Neural progenitor cell (in vitro differentiated cells): Measurements from ENCODE around the gene PRKD1.

Experiments
- EZH2 ChIP-seq: fragments of 200-600 bp; sonication (generic); IDR thresholded peaks from 2 replicates; pipeline ENCODE4 v1.6.1; 2017; ENCODE audit warnings: antibody characterized with exemption, mild to moderate bottlenecking, moderate library complexity
- EZH2phosphoT487 ChIP-seq: fragments of 200-600 bp; sonication (generic); IDR thresholded peaks from 2 replicates; pipeline ENCODE4 v1.6.1; 2017; ENCODE audit warnings: antibody characterized with exemption
- TF ChIP-seq, protein P1 (sequence below): fragments of 200-600 bp; sonication (generic); IDR thresholded peaks from 2 replicates; pipeline ENCODE4 v1.5.1; 2017; ENCODE audit warnings: antibody characterized with exemption, mild to moderate bottlenecking

DNA sequence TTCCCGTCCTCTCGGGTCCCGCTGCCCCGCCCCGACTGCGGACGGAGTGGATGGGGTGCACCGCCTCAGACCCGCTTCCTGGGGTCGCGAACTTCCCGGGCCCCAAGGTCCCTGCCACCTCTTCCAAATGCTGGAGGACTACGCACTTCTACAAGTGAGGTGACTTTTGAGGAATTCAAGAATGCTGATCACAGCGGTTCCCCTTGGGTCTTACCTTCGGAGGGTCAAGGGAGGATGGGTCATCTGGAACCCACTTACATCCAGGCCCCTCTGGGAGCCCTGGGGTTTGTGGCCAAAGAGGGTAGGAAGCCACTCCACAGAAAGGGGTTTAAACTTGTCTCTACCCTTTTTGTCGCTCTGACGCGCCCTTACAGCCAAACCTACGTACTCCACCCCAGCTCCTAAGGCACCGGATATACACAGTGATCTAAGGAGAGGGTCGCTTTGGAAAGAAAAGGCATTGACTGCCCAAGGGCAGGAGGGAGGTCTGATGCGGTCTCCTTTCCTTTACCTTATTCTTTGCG is 532 bp upstream of the PRKD1 start:
- TF ChIP-seq, protein P1, sequence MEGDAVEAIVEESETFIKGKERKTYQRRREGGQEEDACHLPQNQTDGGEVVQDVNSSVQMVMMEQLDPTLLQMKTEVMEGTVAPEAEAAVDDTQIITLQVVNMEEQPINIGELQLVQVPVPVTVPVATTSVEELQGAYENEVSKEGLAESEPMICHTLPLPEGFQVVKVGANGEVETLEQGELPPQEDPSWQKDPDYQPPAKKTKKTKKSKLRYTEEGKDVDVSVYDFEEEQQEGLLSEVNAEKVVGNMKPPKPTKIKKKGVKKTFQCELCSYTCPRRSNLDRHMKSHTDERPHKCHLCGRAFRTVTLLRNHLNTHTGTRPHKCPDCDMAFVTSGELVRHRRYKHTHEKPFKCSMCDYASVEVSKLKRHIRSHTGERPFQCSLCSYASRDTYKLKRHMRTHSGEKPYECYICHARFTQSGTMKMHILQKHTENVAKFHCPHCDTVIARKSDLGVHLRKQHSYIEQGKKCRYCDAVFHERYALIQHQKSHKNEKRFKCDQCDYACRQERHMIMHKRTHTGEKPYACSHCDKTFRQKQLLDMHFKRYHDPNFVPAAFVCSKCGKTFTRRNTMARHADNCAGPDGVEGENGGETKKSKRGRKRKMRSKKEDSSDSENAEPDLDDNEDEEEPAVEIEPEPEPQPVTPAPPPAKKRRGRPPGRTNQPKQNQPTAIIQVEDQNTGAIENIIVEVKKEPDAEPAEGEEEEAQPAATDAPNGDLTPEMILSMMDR = no peak
- TF ChIP-seq EZH2 (peak; percentile 20), EZH2phosphoT487 (no peak)
